GM12875 (cell line): Measurements from ENCODE around the gene KRT16.
A peak's percentile ranks its signal among the peaks of the same experiment; 100 is the strongest.
"Not testable (repeated sequence)": the region's sequence is repeated elsewhere in the genome, so short reads cannot be mapped to it uniquely, and the experiment has no call there.

ENCODE experiments used
- H3K4me3 ChIP-seq: one replicate; pipeline ENCODE4 v1.5.1; 2011; ENCODE audit warnings: low read depth, low read length, control low read depth
- CTCF ChIP-seq: IDR thresholded peaks from 2 replicates; pipeline ENCODE4 v1.5.1; 2011; ENCODE audit warnings: low read depth, mild to moderate bottlenecking, control low read depth, inconsistent platforms, low read length, moderate library complexity, borderline replicate concordance; ENCODE audit not compliant: insufficient read depth

KRT16 gene

GRCh38 chr17:41627316-41628072 lies 14.9 kb upstream of the KRT16 start:
- no peak for TF ChIP-seq CTCF
- no peak overlapping the region for H3K4me3 ChIP-seq

GRCh38 chr17:41626914-41627295 lies 14.3 kb upstream of the KRT16 start:
- not testable (repeated sequence) for H3K4me3 ChIP-seq

GRCh38 chr17:41626028-41626913 lies 13.7 kb upstream of the KRT16 start:
- H3K4me3 ChIP-seq, result not testable (repeated sequence)

- TF ChIP-seq CTCF, result no peak
- no peak overlapping the region for H3K4me3 ChIP-seq
Measured at GRCh38 chr17:41625602-41626001, 13.0 kb upstream of the KRT16 start.

GRCh38 chr17:41624208-41625101 lies 11.9 kb upstream of the KRT16 start, which contains the start of gene KRT17:
Gene KRT17, minus strand, starts transcription at chr17:41624575. Its CDS starts 66 bp downstream, at chr17:41624509.
- TF ChIP-seq CTCF, result 0 out of 2 replicates have a peak, but pooled peaks have one; percentile 6
- H3K4me3 ChIP-seq, result no peak within 1 kb of the TSS

- not testable (repeated sequence) for H3K4me3 ChIP-seq
Measured at GRCh38 chr17:41623184-41623861, 10.8 kb upstream of the KRT16 start.

- H3K4me3 ChIP-seq, result not testable (repeated sequence)
Measured at GRCh38 chr17:41622340-41623183, 10.0 kb upstream of the KRT16 start.

- H3K4me3 ChIP-seq, result no peak overlapping the region
- TF ChIP-seq CTCF, result no peak
Measured at GRCh38 chr17:41621916-41622315, 9.3 kb upstream of the KRT16 start.

- H3K4me3 ChIP-seq, result not testable (repeated sequence)
Measured at GRCh38 chr17:41621435-41621817, 8.9 kb upstream of the KRT16 start.
